Measurements from ENCODE around the gene WBP4.
"Not testable (repeated sequence)": the region's sequence is repeated elsewhere in the genome, so short reads cannot be mapped to it uniquely, and the experiment has no call there.

WBP4 gene

GRCh38 chr13:41032691-41033376 lies 28.5 kb upstream of the WBP4 start:
- no peak for TF ChIP-seq CTCF (IDR thresholded peaks at IDR 0.05; ENCODE audit: low read depth, low read length)
- DNase-seq (ENCODE audit: extremely low read depth, low read depth), result no peak

- no peak for TF ChIP-seq CTCF (IDR thresholded peaks at IDR 0.05; ENCODE audit: low read depth, low read length)
- no peak for DNase-seq (ENCODE audit: extremely low read depth, low read depth)
Measured at GRCh38 chr13:41034382-41034781, 26.9 kb upstream of the WBP4 start.

- DNase-seq (ENCODE audit: extremely low read depth, low read depth), result no peak
Measured at GRCh38 chr13:41034881-41035280, 26.4 kb upstream of the WBP4 start.

DNA sequence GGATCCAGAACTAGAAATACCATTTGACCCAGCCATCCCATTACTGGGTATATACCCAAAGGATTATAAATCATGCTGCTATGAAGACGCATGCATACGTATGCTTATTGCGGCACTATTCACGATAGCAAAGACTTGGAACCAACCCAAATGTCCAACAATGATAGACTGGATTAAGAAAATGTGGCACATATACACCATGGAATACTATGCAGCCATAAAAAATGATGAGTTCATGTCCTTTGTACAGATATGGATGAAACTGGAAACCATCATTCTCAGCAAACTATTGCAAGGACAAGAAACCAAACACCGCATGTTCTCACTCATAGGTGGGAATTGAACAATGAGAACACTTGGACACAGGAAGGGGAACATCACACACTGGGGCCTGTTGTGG lies 24.8 kb upstream of the WBP4 start:
- not testable (repeated sequence) for DNase-seq (ENCODE audit: extremely low read depth, low read depth)

More at GRCh38 chr13:41034881-41035280, 26.4 kb upstream of the WBP4 start:
- TF ChIP-seq CTCF (IDR thresholded peaks at IDR 0.05; ENCODE audit: low read depth, low read length), result no peak

DNA sequence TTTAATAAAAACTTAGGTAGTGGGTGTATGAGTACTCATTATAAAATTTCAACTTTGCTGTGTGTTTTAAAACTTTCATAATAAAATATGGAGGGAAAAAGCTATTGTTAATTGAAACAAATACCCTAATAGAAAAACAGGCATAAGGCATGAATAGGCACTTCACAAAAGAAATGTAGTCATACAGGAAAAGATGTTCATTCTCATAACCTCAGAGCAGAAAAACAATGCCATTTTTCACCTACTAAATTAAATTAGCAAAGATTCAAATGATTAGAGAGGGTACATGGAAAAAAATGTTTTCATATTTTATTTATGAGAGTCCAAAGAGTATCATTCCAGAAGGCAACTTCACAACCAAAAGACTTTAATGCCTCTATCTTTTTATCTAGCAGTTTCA lies 21.6 kb upstream of the WBP4 start:
- DNase-seq (ENCODE audit: extremely low read depth, low read depth), result no peak
- TF ChIP-seq CTCF (IDR thresholded peaks at IDR 0.05; ENCODE audit: low read depth, low read length), result no peak

- DNase-seq (ENCODE audit: extremely low read depth, low read depth), result no peak
- TF ChIP-seq CTCF (IDR thresholded peaks at IDR 0.05; ENCODE audit: low read depth, low read length), result no peak
Measured at GRCh38 chr13:41040584-41041334, 20.6 kb upstream of the WBP4 start.

GRCh38 chr13:41042419-41042818 lies 18.9 kb upstream of the WBP4 start:
- DNase-seq (ENCODE audit: extremely low read depth, low read depth), result not testable (repeated sequence)

- TF ChIP-seq CTCF (IDR thresholded peaks at IDR 0.05; ENCODE audit: low read depth, low read length), result no peak
- no peak for DNase-seq (ENCODE audit: extremely low read depth, low read depth)
Measured at GRCh38 chr13:41048640-41049039, 12.7 kb upstream of the WBP4 start.
